H9 (cell line): ENCODE measurements around the gene CFAP54. TPM values are rescaled to one million over a fixed set of nuclear protein-coding genes. Genes with fewer than 3 reads are reported as not detected.

Source experiments
- DNase-seq: peaks from one replicate; pipeline ENCODE4 v3.0.0-alpha.2; 2017
- H2AFZ ChIP-seq: one replicate; pipeline ENCODE4 v1.6.1; 2013; ENCODE audit warnings: mild to moderate bottlenecking, low read length, control low read depth, moderate library complexity
- H2AK5ac ChIP-seq: 2 replicates; pipeline ENCODE4 v1.6.1; 2013; ENCODE audit warnings: low read length, control low read depth, mixed read lengths; ENCODE audit not compliant: insufficient read length
- H2BK120ac ChIP-seq: one replicate; pipeline ENCODE4 v1.6.1; 2013; ENCODE audit warnings: low read depth, mild to moderate bottlenecking, low read length, control low read depth, inconsistent platforms; ENCODE audit not compliant: poor library complexity, severe bottlenecking
- H2BK12ac ChIP-seq: 2 replicates; pipeline ENCODE4 v1.6.1; 2013; ENCODE audit warnings: low read length, control low read depth, mixed read lengths, low read depth; ENCODE audit not compliant: insufficient read length
- H2BK15ac ChIP-seq: 2 replicates; pipeline ENCODE4 v1.6.1; 2013; ENCODE audit warnings: low read depth, low read length, control low read depth
- H2BK20ac ChIP-seq: one replicate; pipeline ENCODE4 v1.6.1; 2013; ENCODE audit warnings: low read depth, mild to moderate bottlenecking, low read length, control low read depth, inconsistent platforms; ENCODE audit not compliant: poor library complexity, severe bottlenecking
- H2BK5ac ChIP-seq: 2 replicates; pipeline ENCODE4 v1.6.1; 2013; ENCODE audit warnings: low read length, control low read depth, mixed read lengths; ENCODE audit not compliant: insufficient read length
- H3K14ac ChIP-seq: 2 replicates; pipeline ENCODE4 v1.6.1; 2013; ENCODE audit warnings: low read length, control low read depth; ENCODE audit not compliant: insufficient read depth
- H3K18ac ChIP-seq: 2 replicates; pipeline ENCODE4 v1.6.1; 2013; ENCODE audit warnings: low read depth, mild to moderate bottlenecking, mixed read lengths, low read length, control low read depth; ENCODE audit not compliant: insufficient read length
- H3K23ac ChIP-seq: 2 replicates; pipeline ENCODE4 v1.6.1; 2013; ENCODE audit warnings: low read length, control low read depth, mixed read lengths, low read depth; ENCODE audit not compliant: insufficient read length
- H3K23me2 ChIP-seq: 2 replicates; pipeline ENCODE4 v1.6.1; 2013; ENCODE audit warnings: low read depth, mild to moderate bottlenecking, mixed read lengths, low read length, control low read depth; ENCODE audit not compliant: insufficient read length, poor library complexity, severe bottlenecking
- H3K27ac ChIP-seq: 2 replicates; pipeline ENCODE4 v1.5.1; 2013; ENCODE audit warnings: low read length, control low read depth, mixed read lengths, low read depth; ENCODE audit not compliant: insufficient read length
- H3K27me3 ChIP-seq: 2 replicates; pipeline ENCODE4 v1.6.1; 2013; ENCODE audit warnings: low read length, control low read depth, inconsistent platforms; ENCODE audit not compliant: insufficient read depth
- H3K4ac ChIP-seq: 2 replicates; pipeline ENCODE4 v1.6.1; 2013; ENCODE audit warnings: low read depth, mild to moderate bottlenecking, control low read depth, inconsistent platforms, low read length, moderate library complexity
- H3K4me1 ChIP-seq: 2 replicates; pipeline ENCODE4 v1.6.1; 2013; ENCODE audit warnings: low read length, control low read depth, inconsistent platforms; ENCODE audit not compliant: insufficient read depth
- H3K4me2 ChIP-seq: 2 replicates; pipeline ENCODE4 v1.6.1; 2013; ENCODE audit warnings: low read length, control low read depth, mixed read lengths; ENCODE audit not compliant: insufficient read length, insufficient read depth
- H3K56ac ChIP-seq: 2 replicates; pipeline ENCODE4 v1.6.1; 2013; ENCODE audit warnings: low read depth, mild to moderate bottlenecking, mixed read lengths, low read length, control low read depth; ENCODE audit not compliant: insufficient read length
- H3K79me1 ChIP-seq: 2 replicates; pipeline ENCODE4 v1.6.1; 2013; ENCODE audit warnings: low read depth, mild to moderate bottlenecking, moderate library complexity, low read length, control low read depth, inconsistent platforms; ENCODE audit not compliant: insufficient read depth, poor library complexity, severe bottlenecking
- H3K79me2 ChIP-seq: 2 replicates; pipeline ENCODE4 v1.6.1; 2013; ENCODE audit warnings: low read length, control low read depth, inconsistent platforms; ENCODE audit not compliant: insufficient read depth
- H3K9ac ChIP-seq: 2 replicates; pipeline ENCODE4 v1.6.1; 2013; ENCODE audit warnings: low read length, control low read depth, mixed read lengths; ENCODE audit not compliant: insufficient read length; ENCODE audit errors: extremely low read depth
- H3K9me3 ChIP-seq: one replicate; pipeline ENCODE4 v1.6.1; 2013; ENCODE audit warnings: low read depth, low read length, inconsistent platforms; ENCODE audit not compliant: control insufficient read depth
- H3T11ph ChIP-seq: one replicate; pipeline ENCODE4 v1.6.1; 2013; ENCODE audit warnings: mild to moderate bottlenecking, low read length, control low read depth, inconsistent platforms
- H4K20me1 ChIP-seq: one replicate; pipeline ENCODE4 v1.6.1; 2013; ENCODE audit not compliant: control insufficient read depth, insufficient read length, insufficient read depth
- H4K5ac ChIP-seq: 2 replicates; pipeline ENCODE4 v1.6.1; 2013; ENCODE audit warnings: low read depth, mild to moderate bottlenecking, mixed read lengths, low read length, control low read depth; ENCODE audit not compliant: insufficient read length
- H4K8ac ChIP-seq: replicated peaks from 2 replicates; pipeline ENCODE4 v1.6.1; 2013; ENCODE audit warnings: low read length, control low read depth, mixed read lengths, low read depth; ENCODE audit not compliant: insufficient read length
- H4K91ac ChIP-seq: 2 replicates; pipeline ENCODE4 v1.6.1; 2013; ENCODE audit warnings: low read depth, mild to moderate bottlenecking, moderate library complexity, mixed read lengths, low read length, control low read depth; ENCODE audit not compliant: insufficient read length
- H3K27ac Mint-ChIP-seq, 3 experiments: 2 replicates in 2 of 3; 3 replicates in 1 of 3; pipeline ENCODE4 v1.8.0; 2020 to 2021; ENCODE audit warnings: mixed read lengths in 3 of 3, mild to moderate bottlenecking in 1 of 3, moderate library complexity in 1 of 3
- H3K27me3 Mint-ChIP-seq: 2 replicates; pipeline ENCODE4 v1.8.0; 2021; ENCODE audit warnings: low read depth, mild to moderate bottlenecking, moderate library complexity, mixed read lengths
- H3K36me3 Mint-ChIP-seq, 3 experiments: 2 replicates in 2 of 3; 3 replicates in 1 of 3; pipeline ENCODE4 v1.8.0; 2020 to 2021; ENCODE audit warnings: low read depth in 3 of 3, mixed read lengths in 3 of 3; ENCODE audit not compliant: insufficient read depth in 1 of 3
- H3K4me1 Mint-ChIP-seq, 2 experiments: 2 replicates each; pipeline ENCODE4 v1.8.0; 2020; ENCODE audit warnings: mixed read lengths in 2 of 2
- H3K4me3 Mint-ChIP-seq, 2 experiments: 2 replicates in 1 of 2; 3 replicates in 1 of 2; pipeline ENCODE4 v1.8.0; 2020 to 2021; ENCODE audit warnings: mild to moderate bottlenecking in 2 of 2, mixed read lengths in 2 of 2, moderate library complexity in 1 of 2
- H3K9me3 Mint-ChIP-seq, 2 experiments: 2 replicates in 1 of 2; 3 replicates in 1 of 2; pipeline ENCODE4 v1.8.0; 2020; ENCODE audit warnings: mild to moderate bottlenecking in 2 of 2, mixed read lengths in 2 of 2, moderate library complexity in 1 of 2
- CTCF ChIP-seq: fragments of 200-600 bp; sonication (generic); conservative IDR thresholded peaks from 3 replicates; pipeline ENCODE4 v1.8.0; 2021; ENCODE audit warnings: antibody characterized with exemption, mild to moderate bottlenecking
- WGBS: extraction: QIAGEN DNeasy Blood & Tissue Kit; methylation state at CpG from one replicate; pipeline ENCODE4 v1.1.7; 2013; ENCODE audit warnings: missing lambda C conversion rate, low lambda C conversion rate, mixed read lengths; ENCODE audit not compliant: insufficient read length; ENCODE audit errors: extremely low coverage; 5-methylcytosine and 5-hydroxymethylcytosine counted together
- total RNA-seq: library from RNA; stranded (reverse); gene quantifications from 2 replicates; pipeline ENCODE4 v1.2.1, GENCODE V29; 2021

The CFAP54 gene
- total RNA-seq, 1 experiment from 2014 or later, result 0.24 TPM

DNA sequence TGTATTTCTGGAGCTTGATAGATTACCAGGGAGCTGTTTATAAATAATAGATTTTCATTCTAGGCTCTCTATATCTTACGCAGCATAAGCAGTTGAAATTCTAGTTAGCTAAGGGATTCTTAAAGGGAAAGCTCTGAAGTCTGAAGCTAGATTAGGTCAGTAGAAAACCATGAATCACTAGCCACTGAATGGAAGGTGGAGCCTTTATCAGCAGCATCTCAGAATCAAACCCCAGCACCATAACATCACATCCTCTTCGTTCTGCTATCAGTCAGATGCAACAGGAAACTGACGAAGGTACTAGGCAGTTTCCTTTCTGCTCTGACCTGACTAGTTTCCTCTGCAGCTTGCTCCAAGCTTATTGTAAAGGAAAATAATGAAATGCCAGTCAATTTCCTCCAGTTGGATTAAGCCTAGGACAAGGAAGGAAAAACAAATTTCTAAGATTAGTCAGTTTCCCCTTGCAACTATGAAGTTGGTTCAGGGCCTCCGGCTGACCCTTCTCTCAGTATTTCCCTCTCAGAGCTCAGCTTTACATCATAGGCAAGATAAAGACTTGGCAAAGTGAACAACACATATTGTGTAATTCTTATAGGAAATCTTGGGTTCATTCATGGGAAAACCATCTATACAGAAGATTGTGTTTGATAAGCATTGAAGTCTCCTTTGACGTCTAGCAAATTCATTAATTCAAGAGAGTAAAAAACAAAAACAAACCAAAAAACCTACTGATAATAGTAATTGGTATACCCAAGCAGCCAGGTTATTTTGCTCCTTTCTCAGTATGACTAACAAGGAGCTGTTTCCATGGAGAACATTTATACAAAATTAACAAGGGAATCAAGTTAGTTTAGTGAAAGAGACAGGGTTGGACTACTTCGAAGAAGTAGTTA lies 43.4 kb upstream of the CFAP54 start:
- H3K9me3 ChIP-seq, result no peaks in the 10 kb centered on the region
- H2BK120ac ChIP-seq, result no peak overlapping the region
- no peak overlapping the region for H2BK15ac ChIP-seq
- no peak overlapping the region for H4K8ac ChIP-seq
- Mint-ChIP-seq H3K27me3 (no peaks in the 10 kb centered on the region), H3K4me3 (no peak overlapping the region), H3K27ac (no peak overlapping the region), H3K4me1 (no peaks in the 10 kb centered on the region), H3K9me3 (no peaks in the 10 kb centered on the region), H3K36me3 (no peaks in the 10 kb centered on the region)
- no peak overlapping the region for H4K5ac ChIP-seq
- no peaks in the 10 kb centered on the region for H3K79me1 ChIP-seq
- H3K4ac ChIP-seq, result no peak overlapping the region
- no peak overlapping the region for H4K91ac ChIP-seq
- no peak overlapping the region for H3K4me2 ChIP-seq
- WGBS, result no CpG with 5 or more reads among the region's 6 CpGs
- H3K27me3 ChIP-seq, result no peaks in the 10 kb centered on the region
- no peak overlapping the region for H2BK5ac ChIP-seq
- no peaks in the 10 kb centered on the region for H4K20me1 ChIP-seq
- no peak overlapping the region for H3K56ac ChIP-seq
- DNase-seq, result no peak
- H3K18ac ChIP-seq, result no peak overlapping the region
- TF ChIP-seq CTCF, result no peak
- H3K27ac ChIP-seq, result no peak overlapping the region
- no peak overlapping the region for H3K14ac ChIP-seq
- no peaks in the 10 kb centered on the region for H3K4me1 ChIP-seq
- no peak overlapping the region for H3K9ac ChIP-seq
- no peak overlapping the region for H3K23ac ChIP-seq
- no peaks in the 10 kb centered on the region for H3K79me2 ChIP-seq
- no peak overlapping the region for H2BK20ac ChIP-seq
- H2AFZ ChIP-seq, result no peak overlapping the region
- no peaks in the 10 kb centered on the region for H3K23me2 ChIP-seq
- no peak overlapping the region for H3T11ph ChIP-seq
- no peak overlapping the region for H2BK12ac ChIP-seq
- H2AK5ac ChIP-seq, result no peak overlapping the region
